ENCODE measurements around the gene DMRT1.

The DMRT1 gene

DNA sequence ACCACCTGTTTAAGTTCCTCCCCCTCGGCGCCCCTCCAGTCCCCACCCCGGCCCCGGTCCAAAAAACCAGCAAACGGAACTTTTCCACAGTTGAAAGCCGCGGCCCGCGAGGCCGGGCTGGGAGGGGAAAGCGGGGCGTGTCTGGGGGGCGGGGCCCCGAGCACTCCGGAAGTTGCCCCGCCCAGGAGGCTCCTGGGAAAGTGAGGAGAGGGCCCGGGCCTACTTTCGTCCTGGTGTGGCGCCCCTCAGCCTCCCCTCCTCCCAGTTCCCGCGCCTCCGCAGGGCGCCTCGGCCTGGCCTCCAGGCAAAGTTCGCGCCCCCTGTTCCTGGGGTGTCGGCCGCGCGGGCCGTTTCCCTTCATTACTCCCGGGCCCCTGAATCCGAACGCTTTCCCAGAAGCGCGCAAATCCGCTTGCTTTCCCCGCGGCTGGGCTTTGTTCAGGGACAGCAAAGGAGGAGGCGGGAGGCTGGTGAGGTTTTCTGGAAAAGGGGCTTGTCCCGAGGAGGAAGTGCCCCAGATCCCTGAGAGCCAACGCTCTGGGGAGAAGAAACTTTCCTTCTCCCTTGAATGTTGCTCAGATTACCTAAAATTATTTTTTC lies 130.5 kb downstream of the DMRT1 start:
- no peak overlapping the region for H3K27ac ChIP-seq
- TF ChIP-seq ZFX (IDR thresholded peaks at IDR 0.05; ENCODE audit: borderline replicate concordance): no peak
- TF ChIP-seq, protein P1, sequence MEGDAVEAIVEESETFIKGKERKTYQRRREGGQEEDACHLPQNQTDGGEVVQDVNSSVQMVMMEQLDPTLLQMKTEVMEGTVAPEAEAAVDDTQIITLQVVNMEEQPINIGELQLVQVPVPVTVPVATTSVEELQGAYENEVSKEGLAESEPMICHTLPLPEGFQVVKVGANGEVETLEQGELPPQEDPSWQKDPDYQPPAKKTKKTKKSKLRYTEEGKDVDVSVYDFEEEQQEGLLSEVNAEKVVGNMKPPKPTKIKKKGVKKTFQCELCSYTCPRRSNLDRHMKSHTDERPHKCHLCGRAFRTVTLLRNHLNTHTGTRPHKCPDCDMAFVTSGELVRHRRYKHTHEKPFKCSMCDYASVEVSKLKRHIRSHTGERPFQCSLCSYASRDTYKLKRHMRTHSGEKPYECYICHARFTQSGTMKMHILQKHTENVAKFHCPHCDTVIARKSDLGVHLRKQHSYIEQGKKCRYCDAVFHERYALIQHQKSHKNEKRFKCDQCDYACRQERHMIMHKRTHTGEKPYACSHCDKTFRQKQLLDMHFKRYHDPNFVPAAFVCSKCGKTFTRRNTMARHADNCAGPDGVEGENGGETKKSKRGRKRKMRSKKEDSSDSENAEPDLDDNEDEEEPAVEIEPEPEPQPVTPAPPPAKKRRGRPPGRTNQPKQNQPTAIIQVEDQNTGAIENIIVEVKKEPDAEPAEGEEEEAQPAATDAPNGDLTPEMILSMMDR (IDR thresholded peaks at IDR 0.05): no peak

GRCh38 chr9:972501-973294 lies 131.2 kb downstream of the DMRT1 start:
- no peak overlapping the region for H3K27ac ChIP-seq
- TF ChIP-seq, protein P1 (IDR thresholded peaks at IDR 0.05): no peak
- TF ChIP-seq ZFX (IDR thresholded peaks at IDR 0.05; ENCODE audit: borderline replicate concordance): no peak

DNA sequence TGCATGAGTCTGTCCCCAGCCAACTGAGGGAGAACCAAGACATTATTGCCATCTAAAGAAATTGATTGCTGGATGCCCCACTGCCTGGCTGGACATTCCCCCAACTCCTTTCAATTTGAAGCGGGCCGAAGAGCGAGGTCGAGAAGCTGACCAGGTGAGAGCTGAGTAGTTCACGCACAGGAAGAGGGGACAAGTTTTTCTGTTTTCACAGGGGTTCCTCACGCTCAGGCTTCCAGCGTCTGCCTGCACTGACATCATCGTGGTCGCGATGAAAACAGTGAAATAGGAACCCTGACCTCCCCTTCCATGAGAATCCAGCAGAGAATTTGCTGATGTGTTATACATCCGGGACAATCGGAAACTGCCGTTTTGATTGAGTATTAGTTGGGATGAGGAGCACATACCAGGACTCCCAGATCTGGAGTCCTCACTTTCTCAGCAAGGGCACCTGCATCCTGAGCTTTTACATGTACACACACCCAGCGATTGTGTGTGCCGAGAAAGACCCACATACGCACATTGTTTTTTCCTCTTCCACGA lies 131.9 kb downstream of the DMRT1 start:
- no peak overlapping the region for H3K27ac ChIP-seq
- TF ChIP-seq, protein P1 (IDR thresholded peaks at IDR 0.05): no peak
- TF ChIP-seq ZFX (IDR thresholded peaks at IDR 0.05; ENCODE audit: borderline replicate concordance): no peak

DNA sequence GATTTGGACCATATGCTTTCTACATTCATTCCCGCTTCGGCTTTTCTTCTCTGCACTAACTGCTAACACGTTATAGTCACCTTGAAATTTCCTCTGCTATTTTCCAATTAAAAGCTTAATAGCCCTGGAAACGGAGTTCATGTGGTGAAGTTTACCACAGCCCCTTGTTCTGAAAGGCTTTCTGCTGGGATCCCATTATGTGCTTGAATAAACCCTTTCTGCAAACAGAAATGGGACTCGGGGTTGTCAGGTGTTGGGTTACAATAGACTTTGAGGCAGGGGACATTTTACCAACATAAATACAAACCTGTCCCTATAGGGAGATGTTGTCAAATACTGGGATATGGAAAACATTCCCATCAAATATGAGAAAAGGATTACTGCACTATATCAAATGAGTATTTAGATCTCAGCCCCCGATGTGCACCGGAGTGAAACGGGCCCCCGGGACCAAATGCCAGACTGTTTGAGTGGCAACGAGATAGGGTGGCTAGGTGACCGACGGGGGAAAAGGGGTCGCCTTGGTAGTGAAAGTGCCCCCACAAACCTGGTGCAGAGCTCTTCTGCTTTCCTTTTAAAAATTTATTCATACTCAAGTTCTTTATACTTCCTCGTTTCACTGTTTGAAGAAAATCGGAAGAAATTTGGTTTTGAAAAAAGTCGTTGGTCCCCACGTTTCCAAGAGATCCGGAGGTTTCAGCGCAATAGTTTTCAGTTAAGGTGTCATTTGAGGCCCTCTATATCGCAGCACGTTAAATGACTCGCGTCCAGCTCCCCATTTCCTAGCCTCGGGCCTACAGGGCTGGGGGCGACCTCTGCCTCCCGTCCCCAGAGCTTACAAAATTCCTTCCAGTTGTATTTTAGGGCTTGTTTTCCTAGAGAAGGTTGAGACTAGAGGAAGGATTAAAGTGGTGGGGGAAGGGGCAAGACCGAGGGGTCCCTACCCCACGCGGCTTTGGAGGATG lies 132.8 kb downstream of the DMRT1 start:
- no peak for TF ChIP-seq ZFX (IDR thresholded peaks at IDR 0.05; ENCODE audit: borderline replicate concordance)
- TF ChIP-seq, protein P1 (IDR thresholded peaks at IDR 0.05): no peak
- no peak overlapping the region for H3K27ac ChIP-seq

- TF ChIP-seq, protein P1 (IDR thresholded peaks at IDR 0.05): no peak
- no peak for TF ChIP-seq ZFX (IDR thresholded peaks at IDR 0.05; ENCODE audit: borderline replicate concordance)
- H3K27ac ChIP-seq: no peak overlapping the region
Measured at GRCh38 chr9:974996-975739, 133.7 kb downstream of the DMRT1 start.

DNA sequence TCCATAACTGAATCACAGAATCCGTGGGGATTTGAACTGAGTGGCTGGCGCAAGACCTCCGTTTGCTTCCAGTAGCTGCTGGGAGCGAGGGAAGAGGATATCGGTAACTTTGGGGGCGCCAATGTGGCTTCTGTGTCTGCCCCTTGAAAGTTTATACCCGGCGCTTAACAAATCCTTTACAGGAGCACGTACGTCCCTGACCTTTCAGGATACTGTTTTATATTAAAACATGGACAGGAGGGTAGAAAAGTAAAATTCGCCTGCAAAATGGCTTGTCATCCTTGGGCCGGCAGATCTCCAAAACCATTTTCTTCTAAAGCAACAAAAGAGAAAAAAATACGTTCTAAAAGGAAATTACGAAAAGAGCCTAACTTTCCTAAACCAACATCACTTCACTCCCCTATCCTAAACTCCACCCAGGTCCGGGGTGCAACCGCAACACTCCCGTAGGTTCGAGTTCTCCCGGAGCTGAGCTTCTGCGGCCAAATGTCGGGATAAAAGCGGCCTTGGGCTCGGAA lies 134.3 kb downstream of the DMRT1 start:
- TF ChIP-seq ZFX (IDR thresholded peaks at IDR 0.05; ENCODE audit: borderline replicate concordance): no peak
- TF ChIP-seq, protein P1 (IDR thresholded peaks at IDR 0.05): no peak
- H3K27ac ChIP-seq: no peak overlapping the region
